GM21786 (cell line): ENCODE results near the gene ZNF407.

Source experiments
- ATAC-seq: cut with Tn5 transposase; IDR thresholded peaks from one replicate; pipeline ENCODE4 v1.9.1; 2021; ENCODE audit not compliant: unreplicated experiment

Gene ZNF407

GRCh38 chr18:74778191-74778847 is 180.6 kb downstream of the ZNF407 start:
- ATAC-seq, result no peak

GRCh38 chr18:74784752-74785151 is 187.1 kb downstream of the ZNF407 start:
- no peak for ATAC-seq

DNA sequence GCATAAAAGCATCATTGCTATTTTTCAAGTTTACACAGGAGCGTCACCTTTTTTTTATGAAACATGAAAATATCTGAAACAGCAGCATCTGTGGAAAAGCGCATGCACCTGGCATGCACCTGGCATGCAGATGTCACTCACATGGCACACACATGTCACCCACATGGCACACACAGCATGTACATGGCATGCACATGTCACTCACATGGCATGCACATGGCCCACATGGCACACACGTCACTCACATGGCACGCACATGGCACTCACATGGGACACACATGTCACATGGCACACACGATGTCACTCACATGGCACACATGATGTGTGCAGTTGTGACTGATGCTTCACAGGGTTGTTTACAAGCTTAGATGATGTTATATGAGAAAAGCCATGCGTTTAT is 188.0 kb downstream of the ZNF407 start:
- ATAC-seq, result no peak

DNA sequence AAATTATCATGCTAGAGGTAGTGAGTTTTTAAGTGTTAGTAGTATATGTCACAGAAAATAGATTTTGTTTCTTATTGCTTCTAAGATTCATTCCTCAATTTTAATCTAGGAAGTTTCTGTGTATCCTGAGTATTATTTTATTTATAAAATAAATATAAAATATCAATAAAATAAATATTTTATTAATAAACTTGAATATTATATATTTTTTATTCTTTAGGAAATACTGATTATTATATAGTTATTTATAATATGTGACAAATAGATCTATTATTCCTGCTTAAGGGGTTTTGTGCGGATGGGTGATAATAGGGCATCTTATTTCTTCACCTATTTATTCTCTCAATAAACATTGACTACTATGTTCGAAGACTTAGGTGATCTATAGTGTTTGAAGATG is 191.0 kb downstream of the ZNF407 start:
- ATAC-seq, result no peak

- no peak for ATAC-seq
These were observed 191.4 kb downstream of the ZNF407 start for GRCh38 chr18:74789078-74789477.

GRCh38 chr18:74790451-74790850 is 192.8 kb downstream of the ZNF407 start:
- no peak for ATAC-seq

GRCh38 chr18:74791501-74792194 is 194.0 kb downstream of the ZNF407 start:
- no peak for ATAC-seq

GRCh38 chr18:74793746-74794145 is 196.1 kb downstream of the ZNF407 start:
- ATAC-seq, result no peak

GRCh38 chr18:74795751-74796150 is 198.1 kb downstream of the ZNF407 start:
- no peak for ATAC-seq

GRCh38 chr18:74796211-74796610 is 198.5 kb downstream of the ZNF407 start:
- no peak for ATAC-seq

- peak; percentile 99 for ATAC-seq
These were observed 199.3 kb downstream of the ZNF407 start for GRCh38 chr18:74796841-74797576.

DNA sequence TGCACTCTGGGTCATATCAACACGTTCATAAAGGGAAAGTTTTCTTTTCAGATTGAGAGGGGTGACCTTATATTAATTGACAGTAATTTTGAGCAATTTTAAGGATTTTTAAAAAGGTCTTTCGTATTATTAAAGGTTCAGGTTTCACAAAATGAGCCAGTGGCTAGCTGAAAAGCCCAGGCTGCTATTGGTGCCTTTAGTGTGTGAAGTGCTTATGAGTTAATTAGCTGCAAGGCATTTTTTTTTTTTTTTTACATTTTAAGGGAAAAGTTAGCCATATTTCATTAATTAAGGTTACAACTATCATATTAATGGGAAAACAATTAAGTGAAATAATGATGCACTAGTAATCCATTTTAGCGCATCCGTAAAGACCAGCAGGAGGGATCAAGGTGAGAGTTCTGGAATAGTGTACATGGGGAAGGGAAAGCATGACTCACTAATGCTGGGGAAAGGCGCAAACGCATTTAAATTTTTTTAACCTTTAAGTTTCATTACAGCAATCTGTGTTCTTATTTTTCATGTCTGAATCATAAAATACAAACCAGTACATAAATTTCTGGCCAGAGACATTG is 200.0 kb downstream of the ZNF407 start:
- peak; percentile 26 for ATAC-seq

DNA sequence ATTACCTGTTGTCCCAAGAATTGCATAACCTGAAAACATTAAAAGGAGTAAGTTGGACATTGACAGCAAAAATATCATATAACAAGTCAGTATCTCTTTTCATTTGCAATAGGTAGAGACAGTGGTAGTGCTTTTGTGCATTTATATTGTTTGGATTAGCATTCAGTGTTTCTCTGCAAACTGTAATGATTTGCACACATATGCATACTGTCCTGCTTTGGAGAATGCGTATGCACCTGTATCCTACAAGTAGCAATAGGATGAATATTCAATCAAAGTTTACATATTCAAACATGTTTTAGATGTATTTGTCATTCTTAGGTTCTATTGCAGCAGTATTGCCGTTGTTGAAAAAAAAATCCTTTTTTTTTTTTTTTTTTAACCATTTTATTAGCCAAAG is 201.9 kb downstream of the ZNF407 start:
- ATAC-seq, result no peak

GRCh38 chr18:74800098-74800497 is 202.4 kb downstream of the ZNF407 start:
- no peak for ATAC-seq

- no peak for ATAC-seq
These were observed 205.4 kb downstream of the ZNF407 start for GRCh38 chr18:74803117-74803516.

DNA sequence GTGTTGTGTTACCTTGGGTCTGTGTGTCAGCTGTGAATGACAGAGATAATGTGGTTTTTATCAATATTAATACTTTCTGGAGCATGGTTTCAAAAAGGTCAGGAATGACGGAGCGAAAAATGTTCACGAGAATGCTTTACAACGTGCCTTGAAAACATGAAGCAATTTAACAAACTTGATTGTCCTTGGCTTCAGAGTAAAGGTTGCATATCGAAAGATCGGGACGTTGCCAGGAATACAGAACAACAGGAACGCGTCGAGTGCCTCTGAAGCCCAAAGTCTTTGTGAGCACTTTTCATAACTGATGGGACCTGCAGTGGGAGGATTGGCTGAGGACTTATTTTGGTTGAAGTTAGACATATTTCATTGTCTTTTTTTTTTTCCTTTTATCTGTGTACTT is 206.1 kb downstream of the ZNF407 start:
- no peak for ATAC-seq

GRCh38 chr18:74804677-74805076 is 207.0 kb downstream of the ZNF407 start:
- ATAC-seq, result no peak

GRCh38 chr18:74806073-74806472 is 208.4 kb downstream of the ZNF407 start:
- ATAC-seq, result no peak

GRCh38 chr18:74806700-74807416 is 209.2 kb downstream of the ZNF407 start:
- peak; percentile 98 for ATAC-seq

GRCh38 chr18:74817576-74817975 is 219.9 kb downstream of the ZNF407 start:
- ATAC-seq, result no peak

GRCh38 chr18:74818516-74819175 is 221.0 kb downstream of the ZNF407 start:
- ATAC-seq, result no peak
